IPS-18c (cell line): ENCODE measurements around the gene UBE2E1.
"Not testable (repeated sequence)": the region's sequence is repeated elsewhere in the genome, so short reads cannot be mapped to it uniquely, and the experiment has no call there.

Experiments
- H3K4me3 ChIP-seq: 2 replicates; pipeline ENCODE4 v1.7.0; 2013; ENCODE audit warnings: low read depth, mild to moderate bottlenecking, low read length, moderate library complexity; ENCODE audit not compliant: insufficient read depth
- H3K9me3 ChIP-seq: one replicate; pipeline ENCODE4 v1.6.1; 2013; ENCODE audit warnings: mild to moderate bottlenecking, low read length, moderate library complexity; ENCODE audit not compliant: control insufficient read depth, insufficient read depth

UBE2E1 gene

GRCh38 chr3:23916152-23916885 lies 110.6 kb downstream of the UBE2E1 start:
- H3K9me3 ChIP-seq: no peaks in the 10 kb centered on the region

DNA sequence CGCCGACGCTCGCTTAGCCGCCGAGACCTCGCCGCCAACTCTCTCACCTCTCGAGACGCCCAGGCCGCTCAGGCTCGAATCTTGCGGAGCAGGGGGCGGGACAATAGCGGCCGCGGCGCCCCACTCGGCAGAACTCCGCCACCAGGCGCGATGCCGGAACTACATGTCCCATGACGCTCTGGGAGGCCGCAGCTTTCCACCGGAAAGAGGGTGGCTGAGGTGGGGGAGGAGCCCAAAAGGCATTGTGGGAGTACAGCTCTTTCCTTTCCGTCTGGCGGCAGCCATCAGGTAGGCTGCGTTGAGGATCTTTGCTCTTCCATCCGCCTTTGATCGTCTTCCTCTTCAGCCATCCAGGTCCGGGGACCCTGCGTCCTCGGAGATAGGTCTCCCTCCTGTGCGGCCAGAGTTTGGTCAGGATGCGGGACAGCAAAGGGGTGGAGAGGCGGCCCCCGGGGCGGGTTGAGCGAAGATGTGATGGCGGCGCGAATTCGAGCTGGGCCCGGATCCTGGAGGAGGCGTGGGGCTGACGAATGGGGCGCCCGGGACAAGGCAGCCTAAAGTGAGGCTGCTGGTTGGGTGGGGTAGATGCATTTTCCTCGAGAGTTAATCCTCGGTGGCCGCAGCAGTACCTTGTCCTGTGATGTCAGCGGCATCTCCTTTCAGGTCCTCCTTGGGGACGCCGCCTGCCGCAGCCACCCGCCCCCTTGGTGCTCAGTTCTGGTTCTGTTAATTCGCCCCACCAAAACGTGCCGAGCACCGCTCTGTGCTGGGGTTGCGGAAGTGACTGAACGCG lies 111.3 kb downstream of the UBE2E1 start, which contains the start of the genes NKIRAS1 and RPL15:
NKIRAS1 (minus strand) TSS at position 105 of the 793 bp plus-strand sequence. CDS start 6,086 bp downstream, outside the sequence.
RPL15 (plus strand) TSS at position 247 of the 793 bp plus-strand sequence. CDS start 728 bp downstream, outside the sequence.
- H3K9me3 ChIP-seq: no peaks in the 10 kb centered on the region
- peak within 1 kb of the TSS; percentile 89 for H3K4me3 ChIP-seq

More at GRCh38 chr3:23916152-23916885, 110.6 kb downstream of the UBE2E1 start:
- peak overlapping the region; percentile 89 for H3K4me3 ChIP-seq

GRCh38 chr3:23917679-23918303 lies 112.0 kb downstream of the UBE2E1 start:
- not testable (repeated sequence) for H3K9me3 ChIP-seq
- peak overlapping the region; percentile 89 for H3K4me3 ChIP-seq

DNA sequence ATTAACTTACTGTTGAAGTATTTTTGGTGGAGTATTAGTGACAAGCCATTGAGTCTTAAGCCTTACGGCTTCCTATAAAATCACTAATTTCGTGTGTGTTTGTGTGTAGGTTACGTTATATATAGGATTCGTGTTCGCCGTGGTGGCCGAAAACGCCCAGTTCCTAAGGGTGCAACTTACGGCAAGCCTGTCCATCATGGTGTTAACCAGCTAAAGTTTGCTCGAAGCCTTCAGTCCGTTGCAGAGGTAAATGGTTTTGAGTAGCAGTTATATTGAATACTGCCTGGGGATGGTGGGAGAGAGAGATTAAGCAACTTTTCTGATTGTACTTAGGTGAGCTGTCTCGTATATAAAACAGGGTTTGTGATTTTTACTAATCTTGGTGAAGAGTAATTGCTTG lies 112.6 kb downstream of the UBE2E1 start:
- H3K9me3 ChIP-seq: not testable (repeated sequence)
- H3K4me3 ChIP-seq: peak overlapping the region; percentile 89

- Histone ChIP-seq H3K4me3 (no peak overlapping the region), H3K9me3 (no peaks in the 10 kb centered on the region)
These were observed 113.9 kb downstream of the UBE2E1 start for GRCh38 chr3:23919628-23920027.

- no peaks in the 10 kb centered on the region for H3K9me3 ChIP-seq
- no peak overlapping the region for H3K4me3 ChIP-seq
These were observed 114.4 kb downstream of the UBE2E1 start for GRCh38 chr3:23920151-23920655.

GRCh38 chr3:23921052-23921511 lies 115.3 kb downstream of the UBE2E1 start:
- Histone ChIP-seq H3K9me3 (no peaks in the 10 kb centered on the region), H3K4me3 (no peak overlapping the region)

DNA sequence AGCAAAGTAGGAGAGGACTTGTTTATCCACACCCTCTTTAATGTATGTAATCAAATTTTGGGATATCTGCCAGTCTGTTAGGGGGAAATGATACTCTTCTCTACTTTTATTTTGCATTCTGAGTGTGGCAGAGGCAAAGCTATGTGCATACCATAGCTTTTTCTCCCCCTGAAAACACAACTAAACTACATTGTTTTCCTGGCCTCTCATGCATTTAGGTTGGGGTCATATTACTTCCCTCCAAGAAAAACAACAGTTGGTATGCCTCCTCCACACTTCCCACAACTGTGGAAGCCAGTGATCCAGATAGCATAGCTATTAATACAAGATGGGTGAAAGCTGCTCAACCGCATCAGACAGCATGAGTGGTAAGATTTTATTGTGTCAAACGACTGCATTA lies 118.0 kb downstream of the UBE2E1 start:
- H3K4me3 ChIP-seq: no peak overlapping the region
- H3K9me3 ChIP-seq: no peaks in the 10 kb centered on the region

DNA sequence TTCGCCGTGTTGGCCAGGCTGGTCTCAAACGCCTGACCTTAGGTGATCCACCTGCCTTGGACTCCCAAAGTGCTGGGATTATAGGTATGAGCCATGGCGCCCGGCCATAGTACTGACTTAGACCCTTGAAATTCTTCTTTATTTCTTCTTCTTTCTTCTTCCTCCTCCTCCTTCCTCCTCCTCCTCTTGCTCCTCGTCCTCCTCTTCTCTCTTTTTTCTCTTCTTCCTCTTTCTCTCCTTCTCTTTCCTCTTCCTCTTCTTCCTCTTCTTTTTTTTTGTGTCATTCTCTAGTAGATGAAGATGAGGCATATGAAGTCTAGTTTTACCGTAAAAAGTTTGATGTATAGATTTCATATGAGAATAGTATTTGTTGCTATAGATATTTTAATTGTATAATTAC lies 120.5 kb downstream of the UBE2E1 start:
- H3K4me3 ChIP-seq: no peak overlapping the region
- no peaks in the 10 kb centered on the region for H3K9me3 ChIP-seq

DNA sequence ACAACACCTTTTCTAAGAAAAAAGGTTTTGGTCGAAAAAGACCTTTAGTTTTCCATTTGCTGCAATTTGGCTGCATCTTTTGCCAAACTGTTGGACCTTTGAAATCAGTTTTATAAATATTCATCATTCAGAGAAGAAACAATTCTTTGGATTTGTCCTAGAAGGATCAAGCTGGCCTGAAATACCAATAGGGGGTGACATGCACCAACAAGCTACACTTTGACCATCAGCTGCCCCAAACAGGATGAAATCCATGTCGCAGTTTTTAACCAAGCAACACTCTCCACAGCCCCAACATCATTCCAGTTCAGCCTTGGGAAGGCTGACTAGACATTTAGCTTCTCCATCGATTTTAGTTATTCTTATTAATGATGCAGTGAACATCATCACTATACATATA lies 121.0 kb downstream of the UBE2E1 start:
- H3K9me3 ChIP-seq: no peaks in the 10 kb centered on the region

GRCh38 chr3:23928524-23928923 lies 122.8 kb downstream of the UBE2E1 start:
- no peaks in the 10 kb centered on the region for H3K9me3 ChIP-seq
- no peak overlapping the region for H3K4me3 ChIP-seq

More for the DNA sequence above, 121.0 kb downstream of the UBE2E1 start:
- H3K4me3 ChIP-seq: no peak overlapping the region

GRCh38 chr3:23931597-23931996 lies 125.8 kb downstream of the UBE2E1 start:
- no peaks in the 10 kb centered on the region for H3K9me3 ChIP-seq
- H3K4me3 ChIP-seq: no peak overlapping the region

DNA sequence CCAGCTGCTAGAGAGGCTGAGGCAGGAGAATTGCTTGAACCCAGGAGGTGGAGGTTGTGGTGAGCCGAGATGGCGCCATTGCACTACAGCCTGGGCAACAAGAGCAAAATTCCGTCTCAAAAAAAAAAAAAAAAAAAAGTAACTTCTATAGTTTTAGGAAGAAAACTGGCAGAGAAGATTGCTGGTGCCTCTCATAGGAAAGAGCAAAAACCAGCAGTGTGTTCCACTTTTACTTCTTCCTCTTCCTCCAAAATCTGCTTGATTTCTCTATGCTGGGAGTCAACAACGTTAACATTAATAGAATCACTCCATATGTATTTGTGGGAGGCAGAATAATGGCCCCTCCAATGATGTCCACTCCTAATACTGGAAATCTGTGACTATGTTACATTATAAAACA lies 126.8 kb downstream of the UBE2E1 start:
- Histone ChIP-seq H3K9me3 (no peaks in the 10 kb centered on the region), H3K4me3 (no peak overlapping the region)

GRCh38 chr3:23934253-23934652 lies 128.5 kb downstream of the UBE2E1 start:
- H3K4me3 ChIP-seq: no peak overlapping the region
- no peaks in the 10 kb centered on the region for H3K9me3 ChIP-seq

DNA sequence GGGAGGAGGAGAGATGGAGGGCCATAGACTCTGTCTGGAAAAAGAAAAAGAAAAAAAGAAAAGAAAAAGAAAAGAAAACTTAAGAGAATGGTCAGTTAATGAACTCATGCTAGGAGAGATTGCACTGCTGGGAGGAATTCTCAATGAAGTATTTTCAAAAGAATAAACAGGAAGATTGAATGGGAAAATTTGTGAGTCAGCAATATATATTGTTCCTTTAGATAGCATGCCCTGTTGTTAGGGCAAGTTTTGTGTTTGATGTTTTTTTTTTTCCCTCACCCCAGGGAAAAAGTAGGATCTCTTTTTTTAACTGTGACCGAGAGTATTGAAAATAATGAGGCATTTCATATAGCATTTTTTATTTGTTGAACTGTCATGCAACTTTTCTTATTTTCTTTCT lies 131.5 kb downstream of the UBE2E1 start:
- H3K9me3 ChIP-seq: no peaks in the 10 kb centered on the region
- H3K4me3 ChIP-seq: no peak overlapping the region

DNA sequence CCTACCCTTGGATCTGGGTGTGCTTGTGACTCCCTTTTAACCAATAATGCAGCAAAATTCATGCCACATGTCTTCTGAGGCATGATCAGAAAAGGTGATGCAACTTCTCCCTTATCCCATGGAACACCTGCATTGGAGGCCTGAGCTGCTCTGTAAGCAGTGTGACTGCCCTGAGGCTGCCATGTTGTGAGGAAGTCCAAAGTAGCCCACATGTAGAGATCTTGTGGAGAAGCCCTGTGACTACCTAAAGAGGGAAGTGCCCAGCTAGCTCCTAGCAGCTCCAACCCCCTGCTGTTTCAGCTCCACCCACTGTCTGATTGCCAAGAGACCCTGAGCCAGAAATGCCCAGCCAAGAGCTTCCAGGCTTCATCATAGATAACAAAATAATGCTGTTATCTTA lies 132.9 kb downstream of the UBE2E1 start:
- H3K4me3 ChIP-seq: no peak overlapping the region
- no peaks in the 10 kb centered on the region for H3K9me3 ChIP-seq

GRCh38 chr3:23940775-23941174 lies 135.0 kb downstream of the UBE2E1 start:
- H3K9me3 ChIP-seq: no peaks in the 10 kb centered on the region
- no peak overlapping the region for H3K4me3 ChIP-seq
